Mesothelial cell of epicardium (in vitro differentiated cells): ENCODE measurements around the gene CPAMD8. TPM values are rescaled to one million over a fixed set of nuclear protein-coding genes. Genes with fewer than 3 reads are reported as not detected.

Experiments used
- DNase-seq, 2 experiments: peaks; one replicate each; pipeline ENCODE4 v3.0.0; 2021; ENCODE audit warnings: low spot score in 2 of 2; ENCODE audit not compliant: unreplicated experiment in 2 of 2
- H3K27ac Mint-ChIP-seq: 2 replicates; pipeline ENCODE4 v1.8.0; 2021; ENCODE audit warnings: mixed read lengths
- H3K27me3 Mint-ChIP-seq: 2 replicates; pipeline ENCODE4 v1.8.0; 2021; ENCODE audit warnings: low read depth, mixed read lengths
- H3K36me3 Mint-ChIP-seq: 2 replicates; pipeline ENCODE4 v1.8.0; 2021; ENCODE audit warnings: mixed read lengths
- H3K4me1 Mint-ChIP-seq: 2 replicates; pipeline ENCODE4 v1.8.0; 2021; ENCODE audit warnings: mixed read lengths
- H3K4me3 Mint-ChIP-seq: 2 replicates; pipeline ENCODE4 v1.8.0; 2021; ENCODE audit warnings: mild to moderate bottlenecking, moderate library complexity, mixed read lengths
- H3K9me3 Mint-ChIP-seq: 2 replicates; pipeline ENCODE4 v1.8.0; 2021; ENCODE audit warnings: mixed read lengths
- CTCF ChIP-seq: fragments of 200-600 bp; sonication (generic); IDR thresholded peaks from one replicate; pipeline ENCODE4 v1.5.0; 2021; ENCODE audit warnings: antibody characterized with exemption; ENCODE audit not compliant: unreplicated experiment
- total RNA-seq: library from RNA; stranded (reverse); gene quantifications from 3 replicates; pipeline ENCODE4 v1.2.1, GENCODE V29; 2021

CPAMD8 gene
- total RNA-seq, 1 donor from 2014 or later: 40.9 TPM

DNA sequence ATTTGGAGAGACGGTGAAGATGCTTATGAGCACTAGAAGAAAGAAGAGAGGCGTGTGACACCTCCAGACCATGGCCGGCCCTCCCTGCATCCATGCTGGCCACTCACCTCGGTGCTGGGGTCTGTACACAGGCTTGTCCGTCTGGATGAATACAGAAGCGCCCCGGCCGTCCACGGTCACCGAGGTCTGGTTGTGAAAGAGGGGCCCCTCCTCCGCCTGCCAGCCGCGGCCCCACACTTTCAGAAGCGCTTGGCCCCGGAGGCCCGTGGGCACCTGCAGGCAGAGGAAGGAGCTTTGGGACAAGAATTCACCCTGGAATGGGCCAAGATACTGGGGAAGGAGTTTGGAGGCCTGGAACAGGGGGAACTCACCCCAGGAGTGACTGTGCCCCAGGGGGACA is 15.1 kb downstream of the CPAMD8 start:
- Mint-ChIP-seq H3K36me3 (peaks cover 5% of the 10 kb centered on the region), H3K4me1 (no peaks in the 10 kb centered on the region), H3K27ac (no peak overlapping the region), H3K4me3 (no peak overlapping the region), H3K27me3 (peaks cover 2% of the 10 kb centered on the region), H3K9me3 (peaks cover 3% of the 10 kb centered on the region)
- DNase-seq: no peak
- TF ChIP-seq CTCF: no peak

- peaks cover 3% of the 10 kb centered on the region for H3K9me3 Mint-ChIP-seq
- no peaks in the 10 kb centered on the region for H3K4me1 Mint-ChIP-seq
- DNase-seq: no peak
- TF ChIP-seq CTCF: no peak
- H3K27me3 Mint-ChIP-seq: no peaks in the 10 kb centered on the region
- H3K27ac Mint-ChIP-seq: no peak overlapping the region
- no peak overlapping the region for H3K4me3 Mint-ChIP-seq
- H3K36me3 Mint-ChIP-seq: peaks cover 5% of the 10 kb centered on the region
These were observed 20.0 kb downstream of the CPAMD8 start for GRCh38 chr19:17006579-17006978.

GRCh38 chr19:17005000-17005399 is 21.6 kb downstream of the CPAMD8 start:
- peaks cover 3% of the 10 kb centered on the region for H3K9me3 Mint-ChIP-seq
- H3K27me3 Mint-ChIP-seq: no peaks in the 10 kb centered on the region
- no peak overlapping the region for H3K27ac Mint-ChIP-seq
- no peak for TF ChIP-seq CTCF
- peaks cover 5% of the 10 kb centered on the region for H3K36me3 Mint-ChIP-seq
- no peak overlapping the region for H3K4me3 Mint-ChIP-seq
- H3K4me1 Mint-ChIP-seq: no peaks in the 10 kb centered on the region
- no peak for DNase-seq

GRCh38 chr19:17004386-17004785 is 22.2 kb downstream of the CPAMD8 start:
- no peak overlapping the region for H3K27ac Mint-ChIP-seq
- H3K9me3 Mint-ChIP-seq: no peaks in the 10 kb centered on the region
- H3K4me1 Mint-ChIP-seq: no peaks in the 10 kb centered on the region
- no peak for TF ChIP-seq CTCF
- H3K27me3 Mint-ChIP-seq: no peaks in the 10 kb centered on the region
- H3K36me3 Mint-ChIP-seq: peaks cover 5% of the 10 kb centered on the region
- no peak overlapping the region for H3K4me3 Mint-ChIP-seq
- DNase-seq: no peak

GRCh38 chr19:17002455-17002854 is 24.2 kb downstream of the CPAMD8 start:
- no peak for DNase-seq
- Mint-ChIP-seq H3K9me3 (peaks cover 7% of the 10 kb centered on the region), H3K27ac (no peak overlapping the region), H3K36me3 (peaks cover 13% of the 10 kb centered on the region), H3K4me1 (no peaks in the 10 kb centered on the region), H3K4me3 (no peak overlapping the region), H3K27me3 (no peaks in the 10 kb centered on the region)
- TF ChIP-seq CTCF: no peak

- Mint-ChIP-seq H3K36me3 (peaks cover 14% of the 10 kb centered on the region), H3K27ac (no peak overlapping the region), H3K4me3 (no peak overlapping the region), H3K9me3 (peaks cover 7% of the 10 kb centered on the region), H3K4me1 (no peaks in the 10 kb centered on the region), H3K27me3 (no peaks in the 10 kb centered on the region)
- TF ChIP-seq CTCF: no peak
- DNase-seq: no peak
These were observed 24.9 kb downstream of the CPAMD8 start for GRCh38 chr19:17001603-17002183.
